Measurements from ENCODE around the gene SPEN. TPM values are rescaled to one million over a fixed set of nuclear protein-coding genes. Genes with fewer than 3 reads are reported as not detected.

Gene SPEN
- total RNA-seq, 1 donor from 2014 or later, result 35.0 TPM

DNA sequence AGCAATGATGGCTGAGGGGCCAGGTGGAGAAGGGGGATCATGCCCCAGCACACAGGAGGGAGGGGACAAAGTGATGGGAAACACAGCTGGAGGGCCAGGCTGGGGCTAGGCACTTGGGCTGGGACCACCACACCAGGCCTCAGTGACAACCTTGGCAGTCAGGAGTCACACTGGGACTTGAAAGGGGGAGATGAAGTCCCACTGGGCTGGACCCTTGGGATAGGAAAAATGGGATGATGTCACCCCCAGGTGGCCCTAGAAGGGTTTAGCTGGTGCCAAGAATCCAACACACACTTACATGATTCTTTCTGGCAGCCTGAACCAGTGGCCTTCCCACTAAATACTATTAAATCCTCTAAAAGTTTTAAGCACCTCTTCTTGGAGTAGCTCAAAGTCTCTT, 111.3 kb downstream of the SPEN start:
- DNase-seq (ENCODE audit: low read depth), result peak; percentile 42
- TF ChIP-seq, protein P1, sequence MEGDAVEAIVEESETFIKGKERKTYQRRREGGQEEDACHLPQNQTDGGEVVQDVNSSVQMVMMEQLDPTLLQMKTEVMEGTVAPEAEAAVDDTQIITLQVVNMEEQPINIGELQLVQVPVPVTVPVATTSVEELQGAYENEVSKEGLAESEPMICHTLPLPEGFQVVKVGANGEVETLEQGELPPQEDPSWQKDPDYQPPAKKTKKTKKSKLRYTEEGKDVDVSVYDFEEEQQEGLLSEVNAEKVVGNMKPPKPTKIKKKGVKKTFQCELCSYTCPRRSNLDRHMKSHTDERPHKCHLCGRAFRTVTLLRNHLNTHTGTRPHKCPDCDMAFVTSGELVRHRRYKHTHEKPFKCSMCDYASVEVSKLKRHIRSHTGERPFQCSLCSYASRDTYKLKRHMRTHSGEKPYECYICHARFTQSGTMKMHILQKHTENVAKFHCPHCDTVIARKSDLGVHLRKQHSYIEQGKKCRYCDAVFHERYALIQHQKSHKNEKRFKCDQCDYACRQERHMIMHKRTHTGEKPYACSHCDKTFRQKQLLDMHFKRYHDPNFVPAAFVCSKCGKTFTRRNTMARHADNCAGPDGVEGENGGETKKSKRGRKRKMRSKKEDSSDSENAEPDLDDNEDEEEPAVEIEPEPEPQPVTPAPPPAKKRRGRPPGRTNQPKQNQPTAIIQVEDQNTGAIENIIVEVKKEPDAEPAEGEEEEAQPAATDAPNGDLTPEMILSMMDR (IDR thresholded peaks at IDR 0.05; ENCODE audit: insufficient read depth, low read depth, low read length), result no peak
- TF ChIP-seq EZH2 (IDR thresholded peaks at IDR 0.05; ENCODE audit: insufficient read depth, low read length), result no peak
- Histone ChIP-seq H4K20me1 (ENCODE audit: insufficient read depth, low read length) (peaks cover 51% of the 10 kb centered on the region), H3K9ac (ENCODE audit: low read length) (peak overlapping the region; percentile 24), H3K4me2 (ENCODE audit: low read length) (no peak overlapping the region), H3K27me3 (ENCODE audit: insufficient read depth, low read length) (no peaks in the 10 kb centered on the region), H3K27ac (ENCODE audit: low read depth, low read length) (peak overlapping the region; percentile 15), H3K36me3 (ENCODE audit: insufficient read depth, low read length) (no peaks in the 10 kb centered on the region), H3K79me2 (ENCODE audit: insufficient read depth, low read length) (peaks cover 94% of the 10 kb centered on the region), H2AFZ (ENCODE audit: low read depth, low read length) (no peak overlapping the region), H3K4me3 (ENCODE audit: insufficient read depth, low read depth, low read length) (no peak overlapping the region), H3K9me3 (ENCODE audit: insufficient read depth, low read depth, low read length) (no peaks in the 10 kb centered on the region), H3K4me1 (ENCODE audit: insufficient read depth, low read length) (peaks cover 32% of the 10 kb centered on the region)
- FAIRE-seq, result no peak
- Mint-ChIP-seq H3K27ac (ENCODE audit: unreplicated experiment) (no peak overlapping the region), H3K4me3 (ENCODE audit: unreplicated experiment) (no peak overlapping the region), H3K36me3 (ENCODE audit: low read depth, unreplicated experiment) (peaks cover 10% of the 10 kb centered on the region), H3K9me3 (ENCODE audit: unreplicated experiment) (no peaks in the 10 kb centered on the region), H3K4me1 (ENCODE audit: low read depth, unreplicated experiment) (peaks cover 26% of the 10 kb centered on the region), H3K27me3 (ENCODE audit: low read depth, unreplicated experiment) (no peaks in the 10 kb centered on the region)

DNA sequence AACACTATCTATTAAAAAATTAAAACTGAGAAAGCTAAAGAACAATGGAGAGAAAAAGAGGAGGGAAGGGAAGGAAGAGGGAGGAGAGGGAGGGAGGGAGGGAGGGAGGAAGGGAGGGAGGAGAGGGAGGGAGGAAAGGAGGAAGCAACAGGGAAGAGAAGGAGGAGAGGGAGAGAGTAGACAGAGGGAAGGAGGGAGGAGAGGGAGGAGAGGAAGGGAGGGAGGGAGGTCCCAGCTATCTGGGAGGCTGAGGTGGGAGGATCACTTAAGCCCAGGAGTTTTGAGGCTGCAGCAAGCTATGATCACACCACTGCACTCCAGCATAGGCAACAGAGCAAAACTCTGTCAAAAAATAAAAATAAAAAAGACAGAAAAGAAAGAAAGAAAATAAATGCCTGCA, 111.9 kb downstream of the SPEN start:
- no peaks in the 10 kb centered on the region for H3K36me3 ChIP-seq (ENCODE audit: insufficient read depth, low read length)
- no peak overlapping the region for H3K4me3 ChIP-seq (ENCODE audit: insufficient read depth, low read depth, low read length)
- DNase-seq (ENCODE audit: low read depth), result no peak
- no peaks in the 10 kb centered on the region for H3K27me3 Mint-ChIP-seq (ENCODE audit: low read depth, unreplicated experiment)
- H3K4me1 Mint-ChIP-seq (ENCODE audit: low read depth, unreplicated experiment), result peaks cover 24% of the 10 kb centered on the region
- H3K27ac Mint-ChIP-seq (ENCODE audit: unreplicated experiment), result no peak overlapping the region
- peaks cover 11% of the 10 kb centered on the region for H3K36me3 Mint-ChIP-seq (ENCODE audit: low read depth, unreplicated experiment)
- no peak overlapping the region for H3K4me3 Mint-ChIP-seq (ENCODE audit: unreplicated experiment)
- H3K9ac ChIP-seq (ENCODE audit: low read length), result no peak overlapping the region
- FAIRE-seq, result no peak
- H3K27ac ChIP-seq (ENCODE audit: low read depth, low read length), result no peak overlapping the region
- no peak for TF ChIP-seq EZH2 (IDR thresholded peaks at IDR 0.05; ENCODE audit: insufficient read depth, low read length)
- TF ChIP-seq, protein P1 (IDR thresholded peaks at IDR 0.05; ENCODE audit: insufficient read depth, low read depth, low read length), result no peak
- no peaks in the 10 kb centered on the region for H3K9me3 Mint-ChIP-seq (ENCODE audit: unreplicated experiment)
- H3K9me3 ChIP-seq (ENCODE audit: insufficient read depth, low read depth, low read length), result no peaks in the 10 kb centered on the region
- no peaks in the 10 kb centered on the region for H3K27me3 ChIP-seq (ENCODE audit: insufficient read depth, low read length)
- H4K20me1 ChIP-seq (ENCODE audit: insufficient read depth, low read length), result peaks cover 54% of the 10 kb centered on the region
- peaks cover 94% of the 10 kb centered on the region for H3K79me2 ChIP-seq (ENCODE audit: insufficient read depth, low read length)
- H2AFZ ChIP-seq (ENCODE audit: low read depth, low read length), result no peak overlapping the region
- H3K4me1 ChIP-seq (ENCODE audit: insufficient read depth, low read length), result peaks cover 27% of the 10 kb centered on the region
- H3K4me2 ChIP-seq (ENCODE audit: low read length), result no peak overlapping the region

DNA sequence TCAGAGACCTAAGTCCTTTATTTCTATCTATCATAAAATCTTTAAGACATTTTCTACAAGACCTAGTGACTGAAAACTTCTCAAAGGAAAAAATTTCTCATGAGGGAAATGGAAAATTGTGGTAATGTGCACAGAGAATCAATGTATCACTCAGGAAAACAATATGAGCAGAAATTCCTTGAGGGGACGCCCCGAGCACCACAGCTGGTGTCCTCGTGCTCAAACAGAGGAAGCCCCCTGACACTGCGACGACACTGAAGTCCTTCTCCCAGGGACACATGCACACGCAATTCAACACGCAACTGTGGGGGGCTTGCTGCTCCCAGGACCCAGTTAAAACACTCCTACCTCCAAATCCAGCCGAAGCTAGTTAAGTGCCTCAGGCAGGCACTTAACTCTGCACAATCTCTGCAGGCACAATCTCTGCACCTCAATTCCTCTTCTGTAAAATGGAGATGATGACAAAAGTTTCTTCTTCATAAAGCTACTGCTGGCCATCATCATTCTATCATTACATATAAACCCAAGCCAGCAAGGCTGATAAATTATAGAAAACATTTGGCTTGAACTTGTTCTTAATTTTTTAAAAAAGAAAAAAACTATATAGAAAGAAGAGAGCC, 112.4 kb downstream of the SPEN start:
- Histone ChIP-seq H3K9me3 (ENCODE audit: insufficient read depth, low read depth, low read length) (no peaks in the 10 kb centered on the region), H3K79me2 (ENCODE audit: insufficient read depth, low read length) (peaks cover 91% of the 10 kb centered on the region), H3K27ac (ENCODE audit: low read depth, low read length) (no peak overlapping the region), H3K4me1 (ENCODE audit: insufficient read depth, low read length) (peaks cover 27% of the 10 kb centered on the region), H3K27me3 (ENCODE audit: insufficient read depth, low read length) (no peaks in the 10 kb centered on the region), H2AFZ (ENCODE audit: low read depth, low read length) (no peak overlapping the region), H3K36me3 (ENCODE audit: insufficient read depth, low read length) (no peaks in the 10 kb centered on the region), H3K4me3 (ENCODE audit: insufficient read depth, low read depth, low read length) (no peak overlapping the region), H3K4me2 (ENCODE audit: low read length) (no peak overlapping the region), H4K20me1 (ENCODE audit: insufficient read depth, low read length) (peaks cover 54% of the 10 kb centered on the region), H3K9ac (ENCODE audit: low read length) (no peak overlapping the region)
- Mint-ChIP-seq H3K36me3 (ENCODE audit: low read depth, unreplicated experiment) (peaks cover 13% of the 10 kb centered on the region), H3K4me3 (ENCODE audit: unreplicated experiment) (no peak overlapping the region), H3K27ac (ENCODE audit: unreplicated experiment) (no peak overlapping the region), H3K9me3 (ENCODE audit: unreplicated experiment) (no peaks in the 10 kb centered on the region), H3K4me1 (ENCODE audit: low read depth, unreplicated experiment) (peaks cover 24% of the 10 kb centered on the region), H3K27me3 (ENCODE audit: low read depth, unreplicated experiment) (no peaks in the 10 kb centered on the region)
- TF ChIP-seq, protein P1 (IDR thresholded peaks at IDR 0.05; ENCODE audit: insufficient read depth, low read depth, low read length), result no peak
- no peak for TF ChIP-seq EZH2 (IDR thresholded peaks at IDR 0.05; ENCODE audit: insufficient read depth, low read length)
- DNase-seq (ENCODE audit: low read depth) (no peak), FAIRE-seq (no peak)

Data from astrocyte (in vitro differentiated cells and primary cell).